Ovary (tissue), 9 donors: ENCODE results near the gene TPST2. TPM values are rescaled to one million over a fixed set of nuclear protein-coding genes. Genes with fewer than 3 reads are reported as not detected.

Experiments used
- DNase-seq, 5 donors: peaks; one replicate each; pipeline ENCODE4 v3.0.0-alpha.2; 2019 to 2020
- H3K27ac ChIP-seq, 2 donors: fragments of 200-600 bp; one replicate each; pipeline versions ENCODE4 v1.5.1 to v1.8.0; 2019 to 2022
- H3K27me3 ChIP-seq: fragments of 200-600 bp; one replicate; pipeline ENCODE4 v1.8.0; 2022
- H3K36me3 ChIP-seq: fragments of 200-600 bp; sonication (generic); one replicate; pipeline ENCODE4 v1.5.1; 2019
- H3K4me1 ChIP-seq: one replicate; pipeline ENCODE4 v1.8.1; 2013; ENCODE audit warnings: mild to moderate bottlenecking, moderate library complexity; ENCODE audit not compliant: insufficient read depth
- H3K4me3 ChIP-seq: fragments of 200-600 bp; sonication (generic); one replicate; pipeline ENCODE4 v1.5.1; 2017
- H3K9me3 ChIP-seq, 2 donors: fragments of 200-600 bp in 1 of 2; sonication (generic) in 1 of 2; one replicate each; pipeline versions ENCODE4 v1.5.1 to v1.8.1; 2013 to 2019; ENCODE audit warnings: mild to moderate bottlenecking in 1 of 2, moderate library complexity in 1 of 2
- EP300 ChIP-seq: sonication (generic); formaldehyde crosslinking; IDR thresholded peaks from one replicate; pipeline ENCODE4 v1.6.1; 2017; ENCODE audit warnings: antibody characterized with exemption
- POLR2A ChIP-seq: fragments of 450-650 bp; IDR thresholded peaks from one replicate; pipeline ENCODE4 v1.6.1; 2017; ENCODE audit warnings: antibody characterized with exemption, mild to moderate bottlenecking, moderate library complexity
- WGBS, 3 donors: extraction: QIAGEN DNeasy Blood & Tissue Kit in 1 of 3; methylation state at CpG; one replicate each; pipeline versions ENCODE4 v1.1.5 to v1.1.7; 2013 to 2017; 5-methylcytosine and 5-hydroxymethylcytosine counted together
- intact Hi-C, 4 donors: fragments of 100-400 bp; cut with DNase I; formaldehyde crosslinking; loops; one replicate each; pipeline versions ENCODE4 v1.11.0 to v1.15.1; 2022 to 2023
- polyA plus RNA-seq, 2 donors: library from polyadenylated mRNA; stranded (reverse); fragments of 200-250 nt in 1 of 2; fragments of 350-450 nt in 1 of 2; fragmentation: Illumina TruSeq in 1 of 2; extraction: RNeasy Lipid Tissue Mini Kit (QIAGEN cat#74804) in 1 of 2; gene quantifications; one replicate each; pipeline ENCODE4 v1.2.3, GENCODE V29; 2013 to 2014
- total RNA-seq, 7 donors: library from RNA; depleted of rRNA in 2 of 7; stranded (reverse); fragments of >200 nt in 2 of 7; fragmentation: NEBNext Ultra II Directional in 3 of 7; extraction: Animal tissue kit (Norgen Biotek cat#: 25700) in 3 of 7; gene quantifications; one replicate each; pipeline versions ENCODE4 v1.1.0 to v1.2.4, GENCODE V29; 2016 to 2023
- TF ChIP-seq, protein P1 (sequence below), 3 donors: fragments of 450-650 bp in 2 of 3; fragments of 200-600 bp in 1 of 3; IDR thresholded peaks; one replicate each; pipeline versions ENCODE4 v1.5.1 to v1.8.0; 2016 to 2022; ENCODE audit warnings: antibody characterized with exemption in 3 of 3, mild to moderate bottlenecking in 1 of 3
- donor health status: DM: no; HTN: no; CAD: no; lungs with moderate emphysema.
- donor health status: DM: no; HTN: no; CAD: no.
- donor health status: Bipolar disorder and iron deficiency.
- donor health status: DM: yes; HTN: yes; CAD: no.
- donor health status: DM: no; HTN: no; CAD: no.
- donor health status: DM: yes; HTN: yes; CAD: no.

The TPST2 gene
- total and polyA plus RNA-seq, 9 donors, result 10.5 to 28.5 (median 15.0) TPM

DNA sequence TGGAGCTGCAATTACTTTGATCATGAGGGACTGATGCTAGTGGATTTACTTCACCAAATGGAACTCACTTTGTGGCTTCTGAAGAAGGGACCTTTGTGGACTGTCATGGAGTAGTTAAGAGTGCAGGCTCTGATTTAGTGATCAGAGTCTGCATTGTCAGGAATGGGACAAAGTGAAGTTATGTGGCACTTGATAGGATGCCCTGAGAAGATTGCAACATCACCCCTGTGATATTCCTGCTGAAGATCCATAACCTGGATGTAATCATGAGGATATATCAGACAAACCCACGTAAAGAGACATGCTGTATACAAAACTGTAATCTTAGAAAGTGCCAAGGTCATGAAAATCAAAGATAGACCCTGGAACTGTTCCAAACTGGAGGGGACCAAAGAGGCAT lies 76.1 kb downstream of the TPST2 start:
- 35 to 56% (median 54%) methylated on average over 1 of the region's 1 CpG for WGBS, 3 donors
- Histone ChIP-seq H3K4me3 (no peak overlapping the region), H3K4me1 (peaks cover 6% of the 10 kb centered on the region), H3K9me3 (no peaks in the 10 kb centered on the region), H3K27ac (no peak overlapping the region), H3K36me3 (no peaks in the 10 kb centered on the region), H3K27me3 (no peaks in the 10 kb centered on the region)
- intact Hi-C loops, result no loop called here
- no peak for DNase-seq
- TF ChIP-seq EP300 (no peak), POLR2A (no peak)
- TF ChIP-seq, protein P1, sequence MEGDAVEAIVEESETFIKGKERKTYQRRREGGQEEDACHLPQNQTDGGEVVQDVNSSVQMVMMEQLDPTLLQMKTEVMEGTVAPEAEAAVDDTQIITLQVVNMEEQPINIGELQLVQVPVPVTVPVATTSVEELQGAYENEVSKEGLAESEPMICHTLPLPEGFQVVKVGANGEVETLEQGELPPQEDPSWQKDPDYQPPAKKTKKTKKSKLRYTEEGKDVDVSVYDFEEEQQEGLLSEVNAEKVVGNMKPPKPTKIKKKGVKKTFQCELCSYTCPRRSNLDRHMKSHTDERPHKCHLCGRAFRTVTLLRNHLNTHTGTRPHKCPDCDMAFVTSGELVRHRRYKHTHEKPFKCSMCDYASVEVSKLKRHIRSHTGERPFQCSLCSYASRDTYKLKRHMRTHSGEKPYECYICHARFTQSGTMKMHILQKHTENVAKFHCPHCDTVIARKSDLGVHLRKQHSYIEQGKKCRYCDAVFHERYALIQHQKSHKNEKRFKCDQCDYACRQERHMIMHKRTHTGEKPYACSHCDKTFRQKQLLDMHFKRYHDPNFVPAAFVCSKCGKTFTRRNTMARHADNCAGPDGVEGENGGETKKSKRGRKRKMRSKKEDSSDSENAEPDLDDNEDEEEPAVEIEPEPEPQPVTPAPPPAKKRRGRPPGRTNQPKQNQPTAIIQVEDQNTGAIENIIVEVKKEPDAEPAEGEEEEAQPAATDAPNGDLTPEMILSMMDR (IDR thresholded peaks at IDR 0.05), result no peak

DNA sequence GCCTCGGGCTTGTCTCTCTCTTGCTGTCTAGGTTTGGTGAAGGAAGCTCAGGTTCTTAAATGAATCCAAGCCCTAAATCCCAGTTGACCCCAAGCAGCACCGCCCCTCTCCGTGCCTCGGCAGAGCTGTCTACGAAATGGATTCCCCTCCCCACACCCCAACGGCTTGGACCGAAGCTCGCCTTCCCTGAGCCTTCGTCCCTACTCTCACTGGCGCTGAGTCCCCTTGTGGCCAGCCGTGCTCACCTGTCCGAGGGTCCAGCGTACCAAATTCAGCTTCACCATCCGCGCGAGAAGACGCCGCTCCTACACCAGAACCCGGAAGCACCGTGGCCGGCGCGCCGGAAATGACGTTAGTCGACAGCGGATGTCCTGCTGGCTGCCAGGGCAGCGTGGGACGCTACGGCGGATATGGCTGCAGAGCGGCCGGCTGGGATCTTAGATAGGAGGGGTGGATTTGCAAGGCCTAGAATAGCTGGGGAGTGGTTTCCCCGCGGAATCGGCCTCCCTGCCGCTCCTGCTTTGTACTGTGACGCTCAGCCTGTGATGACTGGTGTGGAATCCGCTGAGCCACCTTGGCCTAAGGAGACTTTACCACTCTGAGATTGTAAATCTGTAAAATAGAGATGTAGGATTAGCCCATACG lies 77.7 kb downstream of the TPST2 start, which contains the start of gene TFIP11:
TFIP11 (minus strand) TSS at position 325 of the 645 bp plus-strand sequence. CDS start 2,201 bp downstream, outside the sequence.
- Histone ChIP-seq H3K27me3 (no peaks in the 10 kb centered on the region), H3K9me3 (no peaks in the 10 kb centered on the region), H3K4me1 (peaks cover 6% of the 10 kb centered on the region), H3K4me3 (peak within 1 kb of the TSS; percentile 87), H3K36me3 (no peaks in the 10 kb centered on the region), H3K27ac (peak within 1 kb of the TSS in 1 of 2 donors; percentile 37)
- DNase-seq, result peak; percentile 88 to 97 (median 93)
- intact Hi-C loops, result no loop called here
- TF ChIP-seq, protein P1 (IDR thresholded peaks at IDR 0.05), result peak in 1 of 3 donors; percentile 9
- TF ChIP-seq EP300 (no peak), POLR2A (peak; percentile 63)
- WGBS, 3 donors, result 0 to 1% (median 0%) methylated on average over 39 to 40 of the region's 40 CpGs

DNA sequence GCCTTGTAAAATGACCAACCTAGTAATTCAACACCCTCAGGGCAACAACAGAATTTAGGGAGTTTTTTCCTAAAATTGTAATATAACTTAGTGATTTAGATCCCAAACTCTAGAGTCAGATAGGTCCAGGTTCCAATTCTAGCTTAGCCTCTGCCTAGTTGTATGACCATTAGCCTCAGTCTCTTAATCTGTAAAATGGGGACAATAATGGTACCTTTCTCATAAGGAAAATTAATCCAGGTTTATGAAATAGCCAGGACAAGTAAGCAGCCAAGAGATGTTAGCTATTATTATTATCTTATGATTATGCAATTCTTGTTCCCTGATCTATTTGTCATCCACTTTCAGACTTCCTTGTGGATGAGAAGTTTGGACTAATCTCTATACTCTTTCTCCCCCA lies 81.8 kb downstream of the TPST2 start:
- TF ChIP-seq EP300 (no peak), POLR2A (no peak)
- TF ChIP-seq, protein P1 (IDR thresholded peaks at IDR 0.05), result no peak
- Histone ChIP-seq H3K4me1 (peaks cover 4% of the 10 kb centered on the region), H3K36me3 (no peaks in the 10 kb centered on the region), H3K9me3 (no peaks in the 10 kb centered on the region), H3K27ac (no peak overlapping the region), H3K4me3 (no peak overlapping the region), H3K27me3 (no peaks in the 10 kb centered on the region)
- no peak for DNase-seq
- intact Hi-C loops, result no loop called here

DNA sequence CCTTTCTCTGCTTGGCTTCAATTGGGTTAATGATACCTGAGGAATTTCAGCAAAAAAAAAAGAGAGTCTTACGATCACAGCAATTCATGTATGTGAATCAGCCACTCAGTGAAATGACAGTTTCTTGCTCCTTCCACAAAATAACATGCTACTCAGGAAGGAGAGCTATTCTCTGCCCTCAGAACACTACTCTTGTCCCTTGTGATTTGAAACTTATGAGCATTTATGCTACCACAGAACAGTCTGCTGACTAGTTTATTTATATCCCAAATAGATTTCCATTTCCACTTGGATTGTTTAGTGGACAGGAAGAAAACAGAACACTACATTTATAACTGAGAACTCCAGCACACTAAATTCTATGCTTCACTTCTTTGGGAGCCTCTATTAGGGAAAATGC lies 86.2 kb downstream of the TPST2 start:
- 68 to 71% (median 71%) methylated on average over 1 of the region's 1 CpG for WGBS, 3 donors
- Histone ChIP-seq H3K27ac (no peak overlapping the region), H3K4me1 (no peaks in the 10 kb centered on the region), H3K9me3 (no peaks in the 10 kb centered on the region), H3K4me3 (no peak overlapping the region), H3K27me3 (no peaks in the 10 kb centered on the region), H3K36me3 (no peaks in the 10 kb centered on the region)
- DNase-seq, result no peak
- TF ChIP-seq, protein P1 (IDR thresholded peaks at IDR 0.05), result no peak
- TF ChIP-seq EP300 (no peak), POLR2A (no peak)
- intact Hi-C loops, result no loop called here
